GM23338 (cell line): ENCODE measurements around the gene CYGB.

Experiments used
- CREB1 ChIP-seq: fragments of 250-450 bp; sonication (Bioruptor Pico); IDR thresholded peaks from 2 replicates; pipeline ENCODE4 v1.5.0; 2020; ENCODE audit warnings: low read depth, mild to moderate bottlenecking, moderate library complexity
- ETS1 ChIP-seq: IDR thresholded peaks from 2 replicates; pipeline ENCODE4 v1.6.1; 2016; ENCODE audit warnings: antibody characterized with exemption
- EZH2 ChIP-seq: fragments of 200-600 bp; sonication (generic); IDR thresholded peaks from one replicate; pipeline ENCODE4 v1.8.0; 2017; ENCODE audit warnings: antibody characterized with exemption, mild to moderate bottlenecking, low read depth; ENCODE audit not compliant: unreplicated experiment
- EZH2phosphoT487 ChIP-seq: fragments of 200-600 bp; sonication (generic); IDR thresholded peaks from one replicate; pipeline ENCODE4 v1.8.1; 2018; ENCODE audit warnings: antibody characterized with exemption; ENCODE audit not compliant: unreplicated experiment
- POLR2AphosphoS5 ChIP-seq: IDR thresholded peaks from 2 replicates; pipeline ENCODE4 v1.6.1; 2016; ENCODE audit warnings: antibody characterized with exemption, low read depth
- TF ChIP-seq, protein P1 (sequence below), 2 experiments: fragments of 200-600 bp in 1 of 2; sonication (generic) in 1 of 2; conservative IDR thresholded peaks; 2 replicates each; pipeline versions ENCODE4 v1.5.1 to v1.6.1; 2016 to 2017; ENCODE audit warnings: antibody characterized with exemption in 2 of 2, low read depth in 2 of 2, mild to moderate bottlenecking in 2 of 2, moderate library complexity in 1 of 2
- TF ChIP-seq, protein P2 (sequence below): IDR thresholded peaks from one replicate; pipeline ENCODE4 v1.6.1; 2018; ENCODE audit warnings: antibody characterized with exemption; ENCODE audit not compliant: unreplicated experiment

GRCh38 chr17:76485569-76485968 lies 51.9 kb downstream of the CYGB start:
- TF ChIP-seq POLR2AphosphoS5 (no peak), ETS1 (no peak), EZH2 (no peak), CREB1 (CRISPR knock-in tag) (no peak), EZH2phosphoT487 (no peak)
- TF ChIP-seq, protein P1, sequence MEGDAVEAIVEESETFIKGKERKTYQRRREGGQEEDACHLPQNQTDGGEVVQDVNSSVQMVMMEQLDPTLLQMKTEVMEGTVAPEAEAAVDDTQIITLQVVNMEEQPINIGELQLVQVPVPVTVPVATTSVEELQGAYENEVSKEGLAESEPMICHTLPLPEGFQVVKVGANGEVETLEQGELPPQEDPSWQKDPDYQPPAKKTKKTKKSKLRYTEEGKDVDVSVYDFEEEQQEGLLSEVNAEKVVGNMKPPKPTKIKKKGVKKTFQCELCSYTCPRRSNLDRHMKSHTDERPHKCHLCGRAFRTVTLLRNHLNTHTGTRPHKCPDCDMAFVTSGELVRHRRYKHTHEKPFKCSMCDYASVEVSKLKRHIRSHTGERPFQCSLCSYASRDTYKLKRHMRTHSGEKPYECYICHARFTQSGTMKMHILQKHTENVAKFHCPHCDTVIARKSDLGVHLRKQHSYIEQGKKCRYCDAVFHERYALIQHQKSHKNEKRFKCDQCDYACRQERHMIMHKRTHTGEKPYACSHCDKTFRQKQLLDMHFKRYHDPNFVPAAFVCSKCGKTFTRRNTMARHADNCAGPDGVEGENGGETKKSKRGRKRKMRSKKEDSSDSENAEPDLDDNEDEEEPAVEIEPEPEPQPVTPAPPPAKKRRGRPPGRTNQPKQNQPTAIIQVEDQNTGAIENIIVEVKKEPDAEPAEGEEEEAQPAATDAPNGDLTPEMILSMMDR (conservative IDR thresholded peaks at IDR 0.05; ENCODE audit: low read depth in 2 of 2), result no peak
- TF ChIP-seq, protein P2, sequence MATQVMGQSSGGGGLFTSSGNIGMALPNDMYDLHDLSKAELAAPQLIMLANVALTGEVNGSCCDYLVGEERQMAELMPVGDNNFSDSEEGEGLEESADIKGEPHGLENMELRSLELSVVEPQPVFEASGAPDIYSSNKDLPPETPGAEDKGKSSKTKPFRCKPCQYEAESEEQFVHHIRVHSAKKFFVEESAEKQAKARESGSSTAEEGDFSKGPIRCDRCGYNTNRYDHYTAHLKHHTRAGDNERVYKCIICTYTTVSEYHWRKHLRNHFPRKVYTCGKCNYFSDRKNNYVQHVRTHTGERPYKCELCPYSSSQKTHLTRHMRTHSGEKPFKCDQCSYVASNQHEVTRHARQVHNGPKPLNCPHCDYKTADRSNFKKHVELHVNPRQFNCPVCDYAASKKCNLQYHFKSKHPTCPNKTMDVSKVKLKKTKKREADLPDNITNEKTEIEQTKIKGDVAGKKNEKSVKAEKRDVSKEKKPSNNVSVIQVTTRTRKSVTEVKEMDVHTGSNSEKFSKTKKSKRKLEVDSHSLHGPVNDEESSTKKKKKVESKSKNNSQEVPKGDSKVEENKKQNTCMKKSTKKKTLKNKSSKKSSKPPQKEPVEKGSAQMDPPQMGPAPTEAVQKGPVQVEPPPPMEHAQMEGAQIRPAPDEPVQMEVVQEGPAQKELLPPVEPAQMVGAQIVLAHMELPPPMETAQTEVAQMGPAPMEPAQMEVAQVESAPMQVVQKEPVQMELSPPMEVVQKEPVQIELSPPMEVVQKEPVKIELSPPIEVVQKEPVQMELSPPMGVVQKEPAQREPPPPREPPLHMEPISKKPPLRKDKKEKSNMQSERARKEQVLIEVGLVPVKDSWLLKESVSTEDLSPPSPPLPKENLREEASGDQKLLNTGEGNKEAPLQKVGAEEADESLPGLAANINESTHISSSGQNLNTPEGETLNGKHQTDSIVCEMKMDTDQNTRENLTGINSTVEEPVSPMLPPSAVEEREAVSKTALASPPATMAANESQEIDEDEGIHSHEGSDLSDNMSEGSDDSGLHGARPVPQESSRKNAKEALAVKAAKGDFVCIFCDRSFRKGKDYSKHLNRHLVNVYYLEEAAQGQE, result no peak
